GM18907 (cell line): ENCODE measurements around the gene GIPR.
"Not testable (repeated sequence)": the region's sequence is repeated elsewhere in the genome, so short reads cannot be mapped to it uniquely, and the experiment has no call there.

Experiments
- ATAC-seq: cut with Tn5 transposase; IDR thresholded peaks from one replicate; pipeline ENCODE4 v1.9.1; 2021; ENCODE audit warnings: mild to moderate bottlenecking, moderate library complexity; ENCODE audit not compliant: unreplicated experiment

GIPR gene

GRCh38 chr19:45645068-45645630 lies 22.9 kb upstream of the GIPR start:
- ATAC-seq: no peak

DNA sequence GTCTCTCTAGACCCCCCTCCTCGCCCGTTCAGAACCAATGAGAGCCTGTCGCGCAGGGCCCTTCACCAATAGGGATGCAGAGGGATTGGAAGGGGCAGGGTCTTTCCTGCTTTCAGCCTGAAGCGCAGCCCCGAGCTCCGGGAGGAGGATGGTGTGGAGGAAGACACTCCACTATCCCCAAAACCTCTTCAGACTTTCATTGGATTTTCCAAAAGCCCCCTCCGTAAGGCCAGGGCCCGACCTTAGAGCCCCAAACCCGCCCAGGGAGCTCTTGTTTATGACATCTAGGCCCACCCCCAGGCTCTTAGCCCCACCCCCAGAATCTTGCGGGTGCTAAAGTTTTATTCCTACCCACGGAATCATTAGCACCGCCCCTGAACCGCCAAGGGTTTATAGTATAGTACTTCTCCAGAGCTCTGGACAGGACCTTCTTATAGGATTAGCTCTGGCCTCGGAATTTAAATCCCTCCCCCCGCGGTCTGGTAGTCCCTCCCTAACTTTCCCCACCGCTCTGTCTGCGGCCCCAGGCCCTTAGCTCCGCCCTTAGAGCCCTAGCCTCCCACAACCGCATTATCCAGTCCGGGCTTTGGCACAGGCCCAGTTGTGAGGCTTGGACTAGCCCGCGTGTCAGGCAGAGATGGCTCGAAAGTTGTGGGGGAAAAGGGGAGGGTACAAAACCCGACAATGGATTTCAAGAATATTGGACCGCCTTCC lies 22.2 kb upstream of the GIPR start:
- ATAC-seq: peak; percentile 23

GRCh38 chr19:45646345-45646698 lies 21.7 kb upstream of the GIPR start:
- no peak for ATAC-seq

GRCh38 chr19:45650722-45651121 lies 17.3 kb upstream of the GIPR start:
- ATAC-seq: no peak

- no peak for ATAC-seq
Observed at GRCh38 chr19:45653634-45654033, 14.4 kb upstream of the GIPR start.

DNA sequence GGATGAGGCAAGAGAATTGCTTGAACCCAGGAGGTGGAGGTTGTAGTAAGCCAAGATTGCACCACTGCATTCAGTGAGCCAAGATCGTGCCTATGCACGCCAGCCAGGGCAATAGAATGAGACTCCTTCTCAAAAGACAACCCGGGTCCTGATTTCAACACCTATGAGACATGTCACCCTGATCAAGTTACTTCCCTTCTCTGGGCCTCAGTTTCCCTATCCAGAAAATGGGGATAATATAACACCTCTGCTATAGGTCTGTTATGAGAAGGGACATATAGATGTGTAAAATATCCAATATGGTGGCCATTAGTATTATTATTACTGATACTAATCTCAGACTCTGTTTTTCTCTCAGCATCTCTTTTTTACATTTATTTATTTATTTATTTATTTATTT lies 12.9 kb upstream of the GIPR start:
- ATAC-seq: no peak

DNA sequence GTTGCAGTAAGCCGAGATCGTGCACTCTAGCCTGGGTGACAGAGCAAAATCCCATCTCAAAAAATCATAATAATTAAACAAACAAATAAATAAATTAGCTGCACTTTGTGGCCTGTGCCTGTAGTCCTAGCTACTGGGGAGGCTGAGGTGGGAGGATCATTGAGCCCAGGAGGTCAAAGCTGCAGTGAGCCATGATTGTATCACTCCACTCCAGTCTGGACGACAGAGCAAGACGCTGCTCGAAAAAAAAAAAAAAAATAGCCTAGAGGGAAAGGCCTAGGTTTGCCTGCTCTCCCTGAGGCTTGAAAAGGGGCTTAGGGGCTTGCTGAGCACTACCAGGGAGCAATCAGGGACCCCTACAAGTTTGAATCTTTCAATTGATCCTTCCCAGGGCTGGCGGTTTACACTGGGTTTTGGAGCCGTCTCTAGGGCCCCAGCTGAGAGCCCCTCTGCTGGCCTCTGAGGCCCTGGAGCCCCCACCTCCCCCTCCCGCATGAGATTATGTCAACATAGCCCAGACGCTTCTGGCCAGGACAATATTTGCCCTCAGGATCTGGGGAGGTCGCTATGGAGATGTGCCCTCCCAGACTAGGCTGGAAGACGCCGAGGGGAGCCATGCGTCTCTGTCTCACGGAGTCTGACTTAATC lies 10.4 kb upstream of the GIPR start:
- no peak for ATAC-seq

GRCh38 chr19:45659096-45659729 lies 8.8 kb upstream of the GIPR start:
- ATAC-seq: no peak

GRCh38 chr19:45660636-45661035 lies 7.4 kb upstream of the GIPR start:
- ATAC-seq: no peak

DNA sequence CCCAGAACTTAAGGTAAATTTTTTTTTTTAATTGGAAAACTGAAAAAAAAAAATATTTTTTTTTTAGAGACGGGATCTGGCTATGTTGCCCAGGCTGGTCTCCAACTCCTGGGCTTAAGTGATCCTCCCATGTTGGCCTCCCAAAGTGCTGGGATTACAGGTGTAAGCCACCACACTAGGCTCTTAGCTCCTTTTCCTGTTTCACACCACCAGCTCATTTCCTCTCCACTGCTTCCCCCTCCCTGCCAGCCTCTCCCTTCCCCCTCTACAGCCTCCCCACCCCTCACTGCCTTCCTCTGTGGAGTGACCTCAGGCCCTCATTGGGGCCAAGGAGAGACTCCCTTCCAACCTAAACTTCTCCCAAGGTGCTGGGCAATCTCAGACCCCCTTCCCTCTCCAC lies 4.2 kb upstream of the GIPR start:
- ATAC-seq: no peak

DNA sequence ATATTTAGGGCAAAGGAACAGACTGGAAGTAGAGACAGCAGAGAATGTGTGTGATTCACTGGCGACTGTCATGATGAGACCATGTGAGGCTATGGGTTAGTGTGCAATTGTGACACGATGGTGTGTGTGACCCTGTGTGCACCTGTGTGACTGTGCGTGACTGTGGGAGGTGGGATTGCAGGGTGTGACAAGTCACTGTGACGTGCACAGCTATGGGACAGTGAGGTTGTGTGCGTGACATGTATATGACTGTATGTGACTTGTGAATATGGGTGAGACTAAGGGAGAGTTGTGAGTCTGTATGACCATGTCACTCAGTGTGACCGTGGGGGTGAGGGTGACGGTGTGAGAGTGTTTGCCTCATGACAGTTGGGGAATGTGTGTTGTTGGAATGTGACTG lies 3.4 kb upstream of the GIPR start:
- ATAC-seq: no peak

DNA sequence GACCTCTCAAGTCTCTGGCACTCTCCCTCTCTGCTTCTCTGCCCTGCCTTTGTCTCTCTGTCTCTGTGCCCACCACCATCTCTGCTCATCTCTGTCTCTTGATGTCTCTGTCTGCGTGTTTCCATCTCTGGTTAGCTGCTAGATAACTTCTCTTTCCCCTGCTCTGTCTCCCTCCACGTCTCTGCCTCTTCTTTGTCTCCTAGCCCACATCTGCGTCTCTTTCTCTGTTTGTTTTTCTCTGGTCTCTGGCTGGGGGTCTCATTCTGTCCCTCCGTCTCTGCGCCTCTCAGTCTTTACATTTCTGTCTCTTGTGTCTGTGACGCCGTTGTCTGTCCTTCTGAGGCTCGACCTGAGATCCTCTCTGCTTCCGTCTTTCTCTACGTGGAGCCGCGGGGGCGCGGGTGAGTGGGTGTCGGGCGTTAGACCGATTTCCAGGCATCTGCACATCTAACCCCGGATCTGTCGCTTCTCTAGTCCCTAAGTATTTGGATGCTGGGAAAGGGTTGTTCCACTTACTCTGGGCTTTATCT lies 386 bp downstream of the GIPR start:
- peak; percentile 2 for ATAC-seq

DNA sequence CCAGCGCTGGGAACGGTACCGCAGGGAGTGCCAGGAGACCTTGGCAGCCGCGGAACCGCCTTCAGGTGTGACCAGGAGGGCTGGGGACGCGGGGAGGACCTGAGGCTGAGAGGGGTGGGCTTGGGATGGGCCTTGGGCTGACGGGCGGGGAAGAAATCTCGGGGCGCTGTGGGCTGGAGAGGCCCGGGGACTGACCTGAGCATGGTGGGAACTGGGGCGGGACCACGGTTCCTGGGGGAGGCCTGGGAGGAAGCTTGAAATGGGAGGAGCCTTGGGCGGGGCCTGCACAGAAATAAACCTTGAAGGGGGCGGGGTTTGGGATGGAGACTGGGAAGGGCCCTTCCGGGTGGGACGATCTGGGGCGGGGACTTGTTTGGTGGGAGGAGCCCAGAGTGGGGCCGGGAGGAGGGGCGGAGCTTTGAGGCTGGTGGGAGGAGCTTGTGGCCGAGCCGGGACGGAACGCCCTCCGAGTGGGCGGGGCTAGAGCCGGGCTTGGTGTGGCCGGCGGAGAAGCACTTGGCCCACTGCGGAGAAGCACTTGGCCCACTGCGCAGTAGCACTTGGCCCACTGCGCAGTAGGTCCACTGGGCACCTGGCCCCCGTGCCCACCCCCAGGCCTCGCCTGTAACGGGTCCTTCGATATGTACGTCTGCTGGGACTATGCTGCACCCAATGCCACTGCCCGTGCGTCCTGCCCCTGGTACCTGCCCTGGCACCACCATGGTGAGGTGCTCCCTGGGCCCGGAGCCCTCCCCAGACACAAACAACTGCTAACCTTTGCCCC lies 2.8 kb downstream of the GIPR start:
- ATAC-seq: peak; percentile 52

DNA sequence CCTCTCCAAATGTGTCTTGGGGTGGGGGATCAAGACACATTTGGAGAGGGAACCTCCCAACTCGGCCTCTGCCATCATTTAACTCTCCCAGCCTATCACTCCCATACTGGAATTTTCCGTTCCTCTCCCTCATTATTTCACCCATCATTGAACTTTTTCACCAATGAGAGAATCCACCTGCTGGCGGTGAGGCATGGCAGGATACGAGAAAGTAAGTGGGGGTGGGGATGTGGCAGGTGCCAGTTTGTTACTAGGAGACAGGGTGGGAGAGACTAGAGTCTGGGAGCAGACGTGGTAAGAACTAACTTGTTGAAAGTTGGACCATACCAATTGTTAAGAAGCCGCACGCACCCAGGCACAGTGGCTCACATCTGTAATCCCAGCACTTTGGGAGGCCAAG lies 6.9 kb downstream of the GIPR start:
- no peak for ATAC-seq

GRCh38 chr19:45676851-45677263 lies 8.8 kb downstream of the GIPR start:
- peak; percentile 17 for ATAC-seq

- ATAC-seq: peak; percentile 57
Observed at GRCh38 chr19:45677351-45678230, 9.6 kb downstream of the GIPR start.

- ATAC-seq: no peak
Observed at GRCh38 chr19:45681391-45682015, 13.5 kb downstream of the GIPR start.

- no peak for ATAC-seq
Observed at GRCh38 chr19:45682117-45682516, 14.1 kb downstream of the GIPR start.

- ATAC-seq: no peak
Observed at GRCh38 chr19:45682908-45683307, 14.9 kb downstream of the GIPR start.

DNA sequence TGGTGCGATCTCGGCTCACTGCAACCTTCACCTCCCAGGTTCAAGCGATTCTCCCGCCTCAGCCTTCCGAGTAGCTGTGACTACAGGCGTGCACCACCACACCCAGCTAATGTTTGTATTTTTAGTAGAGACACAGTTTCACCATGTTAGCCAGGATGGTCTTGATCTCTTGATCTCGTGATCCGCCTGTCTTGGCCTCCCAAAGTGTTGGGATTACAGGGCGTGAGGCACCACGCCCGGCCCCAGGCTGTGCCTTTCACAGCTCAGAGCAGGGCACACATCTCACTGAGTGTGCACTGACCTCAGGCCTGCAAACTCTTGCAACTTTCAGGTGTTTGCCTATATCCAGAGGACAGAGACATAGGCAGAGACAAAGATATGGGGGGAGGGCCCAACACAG lies 17.0 kb downstream of the GIPR start:
- ATAC-seq: not testable (repeated sequence)
